ENCODE results near the gene SIK3.
"Not testable (repeated sequence)": the region's sequence is repeated elsewhere in the genome, so short reads cannot be mapped to it uniquely, and the experiment has no call there.

SIK3 gene

DNA sequence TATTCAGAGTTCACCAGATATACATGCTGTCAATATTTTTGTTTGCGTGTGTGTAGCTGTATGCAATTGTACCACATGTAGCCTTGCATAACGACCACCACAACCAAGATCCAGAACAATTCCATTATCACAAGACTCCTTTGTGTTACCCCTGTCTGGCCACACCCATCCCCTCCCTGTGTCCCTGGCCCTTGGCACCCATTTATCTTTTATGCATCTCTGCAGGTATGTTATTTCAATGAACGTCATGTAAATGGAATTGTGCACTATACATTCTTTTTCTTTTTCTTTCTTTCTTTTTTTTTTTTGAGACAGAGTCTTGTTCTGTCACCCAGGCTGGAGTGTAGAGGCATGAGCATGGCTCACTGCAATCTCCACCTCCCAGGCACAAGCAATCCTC lies 36.2 kb upstream of the SIK3 start:
- no peak for DNase-seq (ENCODE audit: low spot score)
- TF ChIP-seq, protein P1, sequence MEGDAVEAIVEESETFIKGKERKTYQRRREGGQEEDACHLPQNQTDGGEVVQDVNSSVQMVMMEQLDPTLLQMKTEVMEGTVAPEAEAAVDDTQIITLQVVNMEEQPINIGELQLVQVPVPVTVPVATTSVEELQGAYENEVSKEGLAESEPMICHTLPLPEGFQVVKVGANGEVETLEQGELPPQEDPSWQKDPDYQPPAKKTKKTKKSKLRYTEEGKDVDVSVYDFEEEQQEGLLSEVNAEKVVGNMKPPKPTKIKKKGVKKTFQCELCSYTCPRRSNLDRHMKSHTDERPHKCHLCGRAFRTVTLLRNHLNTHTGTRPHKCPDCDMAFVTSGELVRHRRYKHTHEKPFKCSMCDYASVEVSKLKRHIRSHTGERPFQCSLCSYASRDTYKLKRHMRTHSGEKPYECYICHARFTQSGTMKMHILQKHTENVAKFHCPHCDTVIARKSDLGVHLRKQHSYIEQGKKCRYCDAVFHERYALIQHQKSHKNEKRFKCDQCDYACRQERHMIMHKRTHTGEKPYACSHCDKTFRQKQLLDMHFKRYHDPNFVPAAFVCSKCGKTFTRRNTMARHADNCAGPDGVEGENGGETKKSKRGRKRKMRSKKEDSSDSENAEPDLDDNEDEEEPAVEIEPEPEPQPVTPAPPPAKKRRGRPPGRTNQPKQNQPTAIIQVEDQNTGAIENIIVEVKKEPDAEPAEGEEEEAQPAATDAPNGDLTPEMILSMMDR (IDR thresholded peaks at IDR 0.05; ENCODE audit: extremely low read depth, missing control alignments): no peak

DNA sequence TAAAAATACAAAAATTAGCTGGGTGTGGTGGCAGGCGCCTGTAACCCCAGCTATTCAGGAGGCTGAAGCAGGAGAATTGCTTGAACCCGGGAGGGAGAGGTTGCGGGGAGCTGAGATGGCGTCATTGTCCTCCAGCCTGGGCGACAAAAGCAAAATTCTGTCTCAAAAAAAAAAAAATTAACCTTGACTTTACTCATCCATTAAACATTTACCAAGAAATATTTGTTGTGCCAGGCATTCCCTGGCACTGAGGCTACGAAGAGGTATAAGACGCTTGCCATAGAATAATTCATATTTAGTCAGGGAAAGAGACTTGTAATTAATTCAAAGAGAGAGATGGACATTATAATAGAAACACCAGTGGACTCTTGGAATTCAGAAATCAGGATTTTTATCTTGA lies 32.7 kb upstream of the SIK3 start:
- no peak for DNase-seq (ENCODE audit: low spot score)
- TF ChIP-seq, protein P1 (IDR thresholded peaks at IDR 0.05; ENCODE audit: extremely low read depth, missing control alignments): no peak

DNA sequence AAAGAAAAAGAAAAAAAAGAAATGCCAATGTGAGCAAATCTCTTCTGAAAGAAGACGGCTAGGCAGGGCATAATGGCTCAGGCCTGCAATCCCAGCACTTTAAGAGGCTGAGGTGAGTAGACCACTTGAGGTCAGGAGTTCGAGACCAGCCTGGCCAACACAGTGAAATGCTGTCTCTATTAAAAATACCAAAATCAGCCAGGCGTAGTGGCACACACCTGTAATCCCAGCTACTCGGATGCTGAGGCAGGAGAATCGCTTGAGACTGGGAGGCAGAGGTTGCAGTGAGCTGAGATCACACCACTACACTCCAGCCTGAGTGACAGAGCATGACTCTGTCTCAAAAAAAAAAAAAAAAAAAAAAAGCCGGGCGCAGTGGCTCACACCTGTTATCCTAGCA lies 32.2 kb upstream of the SIK3 start:
- not testable (repeated sequence) for DNase-seq (ENCODE audit: low spot score)

DNA sequence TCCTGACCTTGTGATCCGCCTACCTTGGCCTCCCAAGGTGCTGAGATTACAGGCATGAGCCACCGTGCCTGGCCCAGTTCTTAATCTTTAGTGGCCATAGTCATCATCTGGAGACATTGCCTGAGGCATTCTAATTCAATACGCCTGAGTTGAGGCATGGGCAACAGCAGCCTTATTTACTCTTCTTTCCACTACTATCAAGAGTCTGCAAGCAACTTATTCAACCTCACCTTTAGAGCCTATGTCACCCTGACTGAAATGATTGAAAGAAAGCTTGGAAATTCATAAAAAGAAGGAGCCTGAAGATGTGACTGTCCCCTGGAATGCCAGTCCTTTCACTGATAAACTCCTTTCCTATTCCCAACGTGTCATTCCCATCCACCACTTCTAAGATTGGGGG lies 30.1 kb upstream of the SIK3 start:
- no peak for DNase-seq (ENCODE audit: low spot score)
- TF ChIP-seq, protein P1 (IDR thresholded peaks at IDR 0.05; ENCODE audit: extremely low read depth, missing control alignments): no peak

DNA sequence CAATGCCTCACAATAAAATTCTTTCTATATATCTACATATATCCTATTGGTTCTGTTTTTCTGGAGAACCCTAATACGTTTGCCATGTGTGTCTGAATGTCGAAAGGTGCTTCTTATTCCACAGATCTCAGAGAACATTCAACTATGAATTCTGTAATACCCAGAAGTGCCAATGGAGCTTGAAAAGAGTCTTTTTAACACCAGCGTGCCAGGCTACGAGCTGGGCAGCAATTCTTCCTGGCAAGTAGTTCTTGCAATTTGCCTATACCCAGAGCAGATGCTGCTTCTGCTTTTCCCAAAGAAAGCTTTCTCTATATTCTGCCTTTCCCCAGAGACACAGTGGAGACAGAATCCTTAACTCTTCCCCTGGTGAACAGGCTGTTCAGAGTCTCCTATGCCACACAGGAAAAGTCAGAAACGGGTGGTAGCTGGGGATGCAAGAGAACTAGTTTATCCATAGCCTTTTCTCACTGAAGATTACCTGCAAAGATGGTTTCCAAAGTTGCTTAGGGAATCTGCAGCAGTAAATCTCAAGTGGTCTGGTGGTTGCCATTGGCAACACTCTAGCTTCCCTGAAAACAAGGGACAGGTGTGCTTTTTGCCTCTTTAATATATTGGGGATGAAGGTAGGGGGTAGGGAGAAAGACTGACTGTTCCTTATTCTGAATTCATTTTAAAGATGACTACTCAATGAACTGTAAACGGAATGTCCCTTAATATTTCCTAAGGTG lies 29.1 kb upstream of the SIK3 start:
- DNase-seq (ENCODE audit: low spot score): no peak
- TF ChIP-seq, protein P1 (IDR thresholded peaks at IDR 0.05; ENCODE audit: extremely low read depth, missing control alignments): no peak

DNA sequence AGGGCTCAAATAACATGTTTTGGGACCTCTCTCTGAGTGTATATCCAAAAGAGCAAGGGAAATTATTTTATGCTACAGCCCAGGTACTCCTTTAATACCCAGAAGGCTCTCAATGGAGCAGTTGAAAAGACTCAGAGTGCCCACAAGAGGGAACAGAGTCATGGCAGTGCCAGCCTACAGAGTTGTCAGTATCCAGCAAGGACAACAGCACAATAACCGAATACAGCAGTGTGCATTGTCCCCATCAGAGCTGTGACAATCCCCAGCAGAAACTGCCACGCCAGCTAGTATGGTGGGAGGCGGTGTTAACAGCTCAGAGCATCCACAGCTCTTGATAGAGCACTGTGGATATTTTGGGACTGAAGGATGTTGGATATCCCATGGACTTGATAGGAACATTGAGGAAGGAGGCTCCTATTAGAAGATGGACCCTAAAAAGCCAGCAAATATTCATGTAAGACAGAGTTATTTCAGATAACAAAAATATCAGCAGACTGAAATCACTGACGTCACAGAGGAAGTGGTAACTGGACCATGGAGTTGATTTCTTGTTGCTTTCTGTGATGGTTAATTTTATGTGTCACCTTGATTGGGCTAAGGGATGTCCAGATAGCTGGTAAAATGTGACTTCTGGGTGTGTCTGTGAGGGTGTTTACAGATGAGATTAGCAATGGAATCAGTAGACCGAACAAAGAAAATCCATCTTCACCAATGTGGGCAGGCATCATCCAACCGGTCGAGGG lies 28.2 kb upstream of the SIK3 start:
- no peak for DNase-seq (ENCODE audit: low spot score)
- TF ChIP-seq, protein P1 (IDR thresholded peaks at IDR 0.05; ENCODE audit: extremely low read depth, missing control alignments): no peak

DNA sequence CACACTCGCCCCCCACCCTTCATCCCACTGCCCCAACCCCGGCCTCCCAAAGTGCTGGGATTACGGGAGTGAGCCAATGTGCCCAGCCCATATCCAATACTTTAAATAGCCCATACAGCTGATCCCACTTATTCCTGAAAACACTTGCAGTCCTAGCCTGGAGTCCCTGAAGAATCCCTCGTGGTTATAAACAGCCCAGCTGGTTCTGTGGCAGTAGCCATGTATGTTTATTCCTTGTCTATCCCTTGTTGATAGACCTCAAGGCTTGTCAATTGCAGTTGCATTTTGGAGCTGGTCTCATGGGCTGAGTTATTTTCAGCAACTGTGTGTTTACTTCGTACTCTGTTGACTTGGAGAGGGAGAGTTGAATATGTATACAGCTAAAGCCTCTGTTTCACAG lies 24.3 kb upstream of the SIK3 start:
- TF ChIP-seq, protein P1 (IDR thresholded peaks at IDR 0.05; ENCODE audit: extremely low read depth, missing control alignments): no peak
- no peak for DNase-seq (ENCODE audit: low spot score)

Data from GM20000 (cell line).